Measurements from ENCODE around the gene CPNE5. TPM values are rescaled to one million over a fixed set of nuclear protein-coding genes. Genes with fewer than 3 reads are reported as not detected.

The CPNE5 gene
- total and polyA plus RNA-seq, 9 of the 15 experiments (the other 6 are each of a cell fraction or from before 2014, with no cell fraction given) = 0.14 to 1.0 (median 0.46) TPM; not detected in 2

DNA sequence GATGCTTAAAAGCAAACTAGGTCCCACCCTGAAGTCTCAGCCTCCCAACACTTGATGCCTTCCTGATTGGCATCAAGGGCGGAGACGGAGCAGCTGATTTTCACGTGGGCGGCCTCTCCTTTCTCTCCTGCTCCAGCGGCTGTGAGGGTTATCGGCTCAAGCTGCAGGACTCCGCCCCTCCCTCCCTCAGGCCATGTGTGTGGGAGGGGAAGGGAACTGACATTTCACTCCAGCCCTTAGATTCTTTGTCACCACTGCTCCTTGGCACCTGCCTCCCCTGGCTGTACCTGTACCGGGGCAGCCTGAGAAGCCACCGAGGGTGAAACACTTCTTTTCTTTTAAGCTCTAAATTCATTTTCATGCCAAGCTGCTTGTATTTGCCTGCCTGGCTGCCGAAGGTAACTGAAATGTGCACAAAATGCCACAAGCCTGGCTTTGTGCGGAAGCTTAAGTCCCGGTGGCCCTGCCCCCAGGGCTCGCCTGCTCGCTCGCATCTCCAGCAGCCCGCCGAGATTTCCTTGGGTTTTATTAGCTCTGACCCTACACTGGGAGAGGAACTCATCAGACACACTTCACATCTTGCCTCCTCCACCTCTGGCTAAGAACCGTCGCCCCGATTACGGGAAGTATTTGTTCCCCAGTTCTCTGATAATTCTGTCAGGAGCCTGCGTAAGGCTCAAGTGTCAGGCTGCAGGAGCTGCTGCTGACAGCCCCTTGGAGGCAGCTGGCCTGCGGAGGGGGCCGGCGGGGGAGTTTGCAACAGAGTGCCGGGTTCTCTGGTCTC, 9.6 kb upstream of the CPNE5 start (continued):
- no peak for TF ChIP-seq NUFIP1 (IDR thresholded peaks at IDR 0.05; ENCODE audit: partially characterized antibody)
- TF ChIP-seq ZNF224 (CRISPR knock-in tag; IDR thresholded peaks at IDR 0.05) = no peak
- TF ChIP-seq, protein P1, sequence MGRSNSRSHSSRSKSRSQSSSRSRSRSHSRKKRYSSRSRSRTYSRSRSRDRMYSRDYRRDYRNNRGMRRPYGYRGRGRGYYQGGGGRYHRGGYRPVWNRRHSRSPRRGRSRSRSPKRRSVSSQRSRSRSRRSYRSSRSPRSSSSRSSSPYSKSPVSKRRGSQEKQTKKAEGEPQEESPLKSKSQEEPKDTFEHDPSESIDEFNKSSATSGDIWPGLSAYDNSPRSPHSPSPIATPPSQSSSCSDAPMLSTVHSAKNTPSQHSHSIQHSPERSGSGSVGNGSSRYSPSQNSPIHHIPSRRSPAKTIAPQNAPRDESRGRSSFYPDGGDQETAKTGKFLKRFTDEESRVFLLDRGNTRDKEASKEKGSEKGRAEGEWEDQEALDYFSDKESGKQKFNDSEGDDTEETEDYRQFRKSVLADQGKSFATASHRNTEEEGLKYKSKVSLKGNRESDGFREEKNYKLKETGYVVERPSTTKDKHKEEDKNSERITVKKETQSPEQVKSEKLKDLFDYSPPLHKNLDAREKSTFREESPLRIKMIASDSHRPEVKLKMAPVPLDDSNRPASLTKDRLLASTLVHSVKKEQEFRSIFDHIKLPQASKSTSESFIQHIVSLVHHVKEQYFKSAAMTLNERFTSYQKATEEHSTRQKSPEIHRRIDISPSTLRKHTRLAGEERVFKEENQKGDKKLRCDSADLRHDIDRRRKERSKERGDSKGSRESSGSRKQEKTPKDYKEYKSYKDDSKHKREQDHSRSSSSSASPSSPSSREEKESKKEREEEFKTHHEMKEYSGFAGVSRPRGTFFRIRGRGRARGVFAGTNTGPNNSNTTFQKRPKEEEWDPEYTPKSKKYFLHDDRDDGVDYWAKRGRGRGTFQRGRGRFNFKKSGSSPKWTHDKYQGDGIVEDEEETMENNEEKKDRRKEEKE (IDR thresholded peaks at IDR 0.05; ENCODE audit: borderline replicate concordance in 1 of 2, control insufficient read depth in 1 of 2, low read depth in 2 of 2, low read length in 1 of 2) = no peak
- TF ChIP-seq MEF2A (IDR thresholded peaks at IDR 0.05; ENCODE audit: control insufficient read depth, low read depth, low read length) = no peak
- TF ChIP-seq SMAD1 (IDR thresholded peaks at IDR 0.05; ENCODE audit: low read depth, low read length, partially characterized antibody) = peak; percentile 26
- no peak for TF ChIP-seq MCM3 (IDR thresholded peaks at IDR 0.05)
- TF ChIP-seq ZNF444 (CRISPR knock-in tag; IDR thresholded peaks at IDR 0.05) = no peak; the same call in 1 of the 2 replicates
- no peak for TF ChIP-seq ZBTB26 (CRISPR knock-in tag; IDR thresholded peaks at IDR 0.05)
- TF ChIP-seq HMG20B (CRISPR knock-in tag; IDR thresholded peaks at IDR 0.05) = no peak
- TF ChIP-seq JUND (IDR thresholded peaks at IDR 0.05; ENCODE audit: borderline replicate concordance, low read depth, low read length) = peak; percentile 79; the same call in 1 of the 2 replicates
- peak; percentile 64; the same call in 1 of the 3 replicates for TF ChIP-seq JUND (tag; IDR thresholded peaks at IDR 0.05; ENCODE audit: borderline replicate concordance, low read depth, low read length)
- TF ChIP-seq PML (IDR thresholded peaks at IDR 0.05; ENCODE audit: low read length) = no peak
- TF ChIP-seq, protein P2, sequence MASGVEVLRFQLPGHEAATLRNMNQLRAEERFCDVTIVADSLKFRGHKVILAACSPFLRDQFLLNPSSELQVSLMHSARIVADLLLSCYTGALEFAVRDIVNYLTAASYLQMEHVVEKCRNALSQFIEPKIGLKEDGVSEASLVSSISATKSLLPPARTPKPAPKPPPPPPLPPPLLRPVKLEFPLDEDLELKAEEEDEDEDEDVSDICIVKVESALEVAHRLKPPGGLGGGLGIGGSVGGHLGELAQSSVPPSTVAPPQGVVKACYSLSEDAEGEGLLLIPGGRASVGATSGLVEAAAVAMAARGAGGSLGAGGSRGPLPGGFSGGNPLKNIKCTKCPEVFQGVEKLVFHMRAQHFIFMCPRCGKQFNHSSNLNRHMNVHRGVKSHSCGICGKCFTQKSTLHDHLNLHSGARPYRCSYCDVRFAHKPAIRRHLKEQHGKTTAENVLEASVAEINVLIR (CRISPR knock-in tag; IDR thresholded peaks at IDR 0.05) = no peak
- no peak for TF ChIP-seq THRAP3 (IDR thresholded peaks at IDR 0.05; ENCODE audit: borderline replicate concordance)
- no peak for TF ChIP-seq RBM15 (IDR thresholded peaks at IDR 0.05; ENCODE audit: insufficient read depth, low read length)
- 0 out of 2 replicates have a peak, but pooled peaks have one; percentile 41 for TF ChIP-seq DMBX1 (CRISPR knock-in tag; IDR thresholded peaks at IDR 0.05; ENCODE audit: borderline replicate concordance)
- no peak for TF ChIP-seq ZNF785 (CRISPR knock-in tag; IDR thresholded peaks at IDR 0.05)
- no peak for TF ChIP-seq BRD9 (IDR thresholded peaks at IDR 0.05; ENCODE audit: low read depth, partially characterized antibody)
- TF ChIP-seq BHLHE40 (IDR thresholded peaks at IDR 0.05; ENCODE audit: low read length) = peak; percentile 95
- TF ChIP-seq, protein P3, sequence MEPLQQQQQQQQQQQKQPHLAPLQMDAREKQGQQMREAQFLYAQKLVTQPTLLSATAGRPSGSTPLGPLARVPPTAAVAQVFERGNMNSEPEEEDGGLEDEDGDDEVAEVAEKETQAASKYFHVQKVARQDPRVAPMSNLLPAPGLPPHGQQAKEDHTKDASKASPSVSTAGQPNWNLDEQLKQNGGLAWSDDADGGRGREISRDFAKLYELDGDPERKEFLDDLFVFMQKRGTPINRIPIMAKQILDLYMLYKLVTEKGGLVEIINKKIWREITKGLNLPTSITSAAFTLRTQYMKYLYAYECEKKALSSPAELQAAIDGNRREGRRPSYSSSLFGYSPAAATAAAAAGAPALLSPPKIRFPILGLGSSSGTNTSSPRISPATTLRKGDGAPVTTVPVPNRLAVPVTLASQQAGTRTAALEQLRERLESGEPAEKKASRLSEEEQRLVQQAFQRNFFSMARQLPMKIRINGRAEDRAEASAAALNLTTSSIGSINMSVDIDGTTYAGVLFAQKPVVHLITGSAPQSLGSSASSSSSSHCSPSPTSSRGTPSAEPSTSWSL (CRISPR knock-in tag; IDR thresholded peaks at IDR 0.05; ENCODE audit: borderline replicate concordance) = no peak
- TF ChIP-seq XRCC4 (IDR thresholded peaks at IDR 0.05; ENCODE audit: extremely low read depth, insufficient read depth, insufficient read length) = no peak
- TF ChIP-seq NELFE (IDR thresholded peaks at IDR 0.05; ENCODE audit: insufficient read depth, insufficient read length) = no peak
